K562 (cell line): Measurements from ENCODE around the gene SERAC1.

Source experiments
- CHD1 ChIP-seq: fragments of 200-600 bp; sonication (generic); IDR thresholded peaks from one replicate; pipeline ENCODE4 v1.6.1; 2012; ENCODE audit warnings: mild to moderate bottlenecking, moderate library complexity, low read length, inconsistent platforms
- CTCF ChIP-seq, 3 experiments: IDR thresholded peaks in 2 of 3; conservative IDR thresholded peaks in 1 of 3; 2 replicates each; pipeline ENCODE4 v1.5.1; 2011 to 2012; ENCODE audit warnings: low read length in 3 of 3, mild to moderate bottlenecking in 3 of 3, control low read depth in 2 of 3, improper control_type of control experiment in 1 of 3, inconsistent platforms in 1 of 3, low read depth in 1 of 3, mixed read lengths in 1 of 3, moderate library complexity in 1 of 3; ENCODE audit not compliant: insufficient read depth in 2 of 3
- EP300 ChIP-seq: IDR thresholded peaks from 2 replicates; pipeline ENCODE4 v1.6.1; 2012; ENCODE audit warnings: low read length, improper control_type of control experiment
- EWSR1 ChIP-seq: fragments of 450-650 bp; IDR thresholded peaks from 2 replicates; pipeline ENCODE4 v1.6.1; 2018; ENCODE audit warnings: borderline replicate concordance, mild to moderate bottlenecking, low read depth, moderate library complexity; ENCODE audit not compliant: partially characterized antibody
- HDAC2 ChIP-seq: fragments of 450-650 bp; IDR thresholded peaks from 2 replicates; pipeline ENCODE4 v1.6.1; 2016; ENCODE audit warnings: mild to moderate bottlenecking
- MAFK ChIP-seq: IDR thresholded peaks from 2 replicates; pipeline ENCODE4 v1.6.1; 2011; ENCODE audit warnings: low read length, improper control_type of control experiment
- MED1 ChIP-seq: sonication (generic); formaldehyde crosslinking; IDR thresholded peaks from 2 replicates; pipeline ENCODE4 v1.8.1; 2023; ENCODE audit warnings: missing genetic modification reagents, borderline replicate concordance
- NR1H2 ChIP-seq: sonication (generic); formaldehyde crosslinking; IDR thresholded peaks from 2 replicates; pipeline ENCODE4 v1.4.0; 2020; ENCODE audit warnings: mild to moderate bottlenecking, missing genetic modification reagents
- NRF1 ChIP-seq, 2 experiments: fragments of 450-650 bp; IDR thresholded peaks in 1 of 2; conservative IDR thresholded peaks in 1 of 2; 2 replicates each; pipeline ENCODE4 v1.6.1; 2014; ENCODE audit warnings: mild to moderate bottlenecking in 2 of 2
- PRDM10 ChIP-seq: fragments of 450-650 bp; IDR thresholded peaks from 2 replicates; pipeline ENCODE4 v1.6.1; 2018; ENCODE audit not compliant: partially characterized antibody
- ZNF24 ChIP-seq: fragments of 450-650 bp; IDR thresholded peaks from 2 replicates; pipeline ENCODE4 v1.6.1; 2016

- TF ChIP-seq CTCF (IDR thresholded peaks at IDR 0.05 in 2 of 3, conservative IDR thresholded peaks at IDR 0.05 in 1 of 3; ENCODE audit: insufficient read depth in 2 of 3, low read depth in 1 of 3, low read length in 3 of 3), result no peak
- no peak for TF ChIP-seq EP300
- no peak for TF ChIP-seq ZNF24
- TF ChIP-seq MED1, result no peak
- TF ChIP-seq HDAC2, result no peak
- no peak for TF ChIP-seq PRDM10
- no peak for TF ChIP-seq NRF1 (conservative IDR thresholded peaks at IDR 0.05 in 1 of 2, IDR thresholded peaks at IDR 0.05 in 1 of 2)
- TF ChIP-seq MAFK, result no peak
- no peak for TF ChIP-seq EWSR1
- no peak for TF ChIP-seq NR1H2 (CRISPR knock-in tag)
- TF ChIP-seq CHD1, result no peak
Observed at GRCh38 chr6:158104696-158105095, 63.4 kb downstream of the SERAC1 start.
